Lung (tissue), 12 donors: Measurements from ENCODE around the gene RPP14. TPM values are rescaled to one million over a fixed set of nuclear protein-coding genes. Genes with fewer than 3 reads are reported as not detected.
A peak's percentile ranks its signal among the peaks of the same experiment; 100 is the strongest.

Experiments
- ATAC-seq: fragments of 200-7000 bp; cut with Tn5 transposase; one replicate; pipeline ENCODE4 v1.9.1; 2020; ENCODE audit warnings: moderate number of reproducible peaks; ENCODE audit not compliant: insufficient read depth, low FRiP score
- DNase-seq, 3 donors: peaks; one replicate each; pipeline ENCODE4 v3.0.0-alpha.2; 2013 to 2017
- H3K27ac ChIP-seq, 2 donors: one replicate each; pipeline ENCODE4 v1.5.1; 2013; ENCODE audit warnings: mild to moderate bottlenecking in 2 of 2, moderate library complexity in 2 of 2, control low read depth in 1 of 2, inconsistent platforms in 1 of 2, low read depth in 1 of 2, low read length in 1 of 2
- H3K27me3 ChIP-seq, 3 donors: one replicate each; pipeline ENCODE4 v1.5.1; 2013; ENCODE audit warnings: low read length in 2 of 3; ENCODE audit not compliant: control insufficient read depth in 3 of 3, insufficient read depth in 3 of 3
- H3K36me3 ChIP-seq, 4 donors: one replicate each; pipeline ENCODE4 v1.5.1; 2013; ENCODE audit warnings: low read length in 4 of 4, mild to moderate bottlenecking in 1 of 4, moderate library complexity in 1 of 4; ENCODE audit not compliant: control insufficient read depth in 4 of 4, insufficient read depth in 4 of 4
- H3K4me1 ChIP-seq, 5 donors: one replicate each; pipeline ENCODE4 v1.5.1; 2013; ENCODE audit warnings: low read length in 5 of 5, mild to moderate bottlenecking in 2 of 5, moderate library complexity in 1 of 5; ENCODE audit not compliant: control insufficient read depth in 5 of 5, insufficient read depth in 5 of 5
- H3K4me3 ChIP-seq: one replicate; pipeline ENCODE4 v1.5.1; 2013; ENCODE audit warnings: mild to moderate bottlenecking, control low read depth, moderate library complexity
- H3K9ac ChIP-seq, 2 donors: one replicate each; pipeline ENCODE4 v1.5.1; 2013; ENCODE audit warnings: low read length in 2 of 2, control low read depth in 1 of 2; ENCODE audit not compliant: insufficient read depth in 1 of 2
- H3K9me3 ChIP-seq, 4 donors: one replicate each; pipeline ENCODE4 v1.5.1; 2013; ENCODE audit warnings: low read length in 3 of 4, mild to moderate bottlenecking in 1 of 4, moderate library complexity in 1 of 4; ENCODE audit not compliant: control insufficient read depth in 4 of 4, insufficient read depth in 3 of 4
- WGBS, 2 donors: extraction: QIAGEN DNeasy Blood & Tissue Kit; methylation state at CpG; one replicate each; pipeline ENCODE4 v1.1.7; 2013; 5-methylcytosine and 5-hydroxymethylcytosine counted together
- polyA plus RNA-seq, 2 donors: library from polyadenylated mRNA; stranded (reverse); fragments of 200-250 nt; gene quantifications; one replicate each; pipeline ENCODE4 v1.2.1, GENCODE V29; 2013
- total RNA-seq, 2 donors: library from RNA; depleted of rRNA in 1 of 2; stranded (reverse); fragments of >200 nt in 1 of 2; gene quantifications; one replicate each; pipeline ENCODE4 v1.2.1, GENCODE V29; 2014 to 2021
- TF ChIP-seq, protein P1 (sequence below): IDR thresholded peaks from 2 replicates; pipeline ENCODE4 v1.5.1; 2012; ENCODE audit warnings: mild to moderate bottlenecking; ENCODE audit errors: control extremely low read depth, extremely low read depth
- donor health status: control.
- donor health status: control.
- donor health status: Bipolar disorder and iron deficiency.
- donor health status: healthy.
- donor health status: DM: yes; HTN: yes; CAD: no.

The RPP14 gene
- total and polyA plus RNA-seq, 4 donors: 6.8 to 14.2 (median 10.8) TPM

DNA sequence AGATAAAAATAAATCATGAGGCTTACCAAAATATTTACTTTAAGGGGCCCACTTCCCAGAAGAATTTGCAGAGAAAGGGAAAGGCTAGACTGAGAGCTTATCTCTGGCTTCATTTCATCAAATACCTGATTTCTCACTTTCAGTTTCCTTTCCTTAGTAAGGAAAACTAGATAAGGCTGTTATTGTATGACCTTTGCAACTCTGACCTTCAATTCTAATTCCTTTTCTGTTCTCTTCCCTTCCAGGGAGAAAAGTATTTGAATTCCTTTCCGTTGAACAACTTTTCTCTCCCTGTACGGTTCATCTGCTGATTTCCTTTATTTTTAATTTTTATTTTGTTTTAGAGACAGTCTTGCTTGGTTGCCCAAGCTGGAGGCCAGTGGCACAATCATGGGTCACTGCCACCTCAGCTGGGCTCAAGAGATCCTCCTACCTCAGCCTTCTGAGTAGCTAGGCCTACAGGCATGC, 19.5 kb downstream of the RPP14 start:
- WGBS, 2 donors: 47 to 48% methylated on average over 2 of the region's 2 CpGs
- H3K27me3 ChIP-seq: no peaks in the 10 kb centered on the region
- TF ChIP-seq, protein P1, sequence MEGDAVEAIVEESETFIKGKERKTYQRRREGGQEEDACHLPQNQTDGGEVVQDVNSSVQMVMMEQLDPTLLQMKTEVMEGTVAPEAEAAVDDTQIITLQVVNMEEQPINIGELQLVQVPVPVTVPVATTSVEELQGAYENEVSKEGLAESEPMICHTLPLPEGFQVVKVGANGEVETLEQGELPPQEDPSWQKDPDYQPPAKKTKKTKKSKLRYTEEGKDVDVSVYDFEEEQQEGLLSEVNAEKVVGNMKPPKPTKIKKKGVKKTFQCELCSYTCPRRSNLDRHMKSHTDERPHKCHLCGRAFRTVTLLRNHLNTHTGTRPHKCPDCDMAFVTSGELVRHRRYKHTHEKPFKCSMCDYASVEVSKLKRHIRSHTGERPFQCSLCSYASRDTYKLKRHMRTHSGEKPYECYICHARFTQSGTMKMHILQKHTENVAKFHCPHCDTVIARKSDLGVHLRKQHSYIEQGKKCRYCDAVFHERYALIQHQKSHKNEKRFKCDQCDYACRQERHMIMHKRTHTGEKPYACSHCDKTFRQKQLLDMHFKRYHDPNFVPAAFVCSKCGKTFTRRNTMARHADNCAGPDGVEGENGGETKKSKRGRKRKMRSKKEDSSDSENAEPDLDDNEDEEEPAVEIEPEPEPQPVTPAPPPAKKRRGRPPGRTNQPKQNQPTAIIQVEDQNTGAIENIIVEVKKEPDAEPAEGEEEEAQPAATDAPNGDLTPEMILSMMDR: no peak
- H3K4me3 ChIP-seq: no peak overlapping the region
- no peak overlapping the region for H3K9ac ChIP-seq
- ATAC-seq: no peak
- H3K36me3 ChIP-seq: peaks cover 0 to 5% (median 0%) of the 10 kb centered on the region in 4 donors
- DNase-seq: peak in 2 of 3 donors; percentile 21 to 31
- peak overlapping the region in 1 of 2 donors; percentile 65 for H3K27ac ChIP-seq
- H3K4me1 ChIP-seq: peaks cover 3 to 7% (median 6%) of the 10 kb centered on the region in 5 donors
- no peaks in the 10 kb centered on the region for H3K9me3 ChIP-seq

DNA sequence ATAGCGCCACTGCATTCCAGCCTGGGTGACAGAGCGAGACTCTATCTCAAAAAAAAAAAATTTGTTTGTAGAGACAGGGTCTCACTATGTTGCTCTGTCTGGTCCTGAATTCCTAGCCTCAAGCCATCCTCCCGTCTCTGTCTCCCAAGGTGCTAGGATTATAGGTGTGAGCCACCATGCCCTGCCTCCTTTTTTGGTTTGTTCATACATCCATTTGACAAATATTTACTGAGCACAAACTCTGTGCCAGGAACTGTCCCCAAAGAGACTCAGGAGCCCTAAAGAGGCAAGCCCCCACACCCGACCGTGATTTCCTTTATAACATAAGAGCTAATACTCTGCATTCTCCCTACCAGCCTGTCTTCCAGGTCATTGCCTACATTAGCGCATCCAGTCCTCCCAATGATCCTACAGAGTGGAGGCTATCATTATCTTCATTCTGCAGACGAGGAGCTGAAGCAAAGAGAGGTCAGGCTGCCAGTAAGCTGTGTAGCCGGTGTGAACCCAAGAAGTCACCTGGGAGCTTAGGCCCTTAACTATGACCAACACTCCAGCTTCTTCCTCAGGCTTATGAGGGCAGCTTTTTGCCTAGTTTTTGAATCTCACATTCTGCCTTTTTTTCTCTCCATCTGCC, 20.3 kb downstream of the RPP14 start:
- H3K36me3 ChIP-seq: peaks cover 0 to 2% (median 0%) of the 10 kb centered on the region in 4 donors

DNA sequence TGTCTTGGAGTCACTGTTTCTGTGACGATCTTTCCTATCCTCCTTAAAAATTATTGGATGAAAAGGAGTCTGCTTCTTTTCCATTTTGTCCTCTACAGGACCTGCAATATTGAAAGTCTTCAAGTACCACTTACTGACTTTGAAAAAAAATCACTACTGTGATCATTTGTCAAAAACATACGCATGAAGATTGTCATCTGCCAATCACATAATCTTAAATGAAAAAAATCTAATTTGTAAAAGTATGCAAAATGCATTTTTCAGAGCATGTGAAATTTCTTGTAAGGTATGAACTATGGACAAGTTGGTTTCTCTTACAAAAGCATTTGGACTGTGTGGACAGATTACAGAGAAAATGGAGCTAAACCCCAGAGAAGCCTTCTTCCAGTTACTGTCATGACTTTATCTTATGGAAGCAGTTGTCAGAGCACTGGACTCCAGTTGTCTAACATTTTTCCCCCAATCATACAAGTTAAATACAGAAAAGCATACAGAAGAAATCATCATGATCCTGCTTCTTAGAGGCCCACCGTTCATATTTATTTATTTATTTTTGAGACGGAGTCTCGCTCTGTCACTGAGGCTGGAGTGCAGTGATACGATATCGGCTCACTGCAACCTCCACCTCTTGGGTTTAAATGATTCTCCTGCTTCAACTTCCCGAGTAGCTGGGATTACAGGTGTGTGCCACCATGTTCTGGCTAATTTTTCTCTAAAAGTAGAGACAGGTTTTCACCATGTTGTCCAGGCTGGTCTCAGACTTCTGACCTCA, 23.3 kb downstream of the RPP14 start:
- H3K9me3 ChIP-seq: no peaks in the 10 kb centered on the region
- H3K27ac ChIP-seq: no peak overlapping the region
- no peaks in the 10 kb centered on the region for H3K36me3 ChIP-seq
- TF ChIP-seq, protein P1: no peak
- no peak overlapping the region for H3K9ac ChIP-seq
- H3K4me3 ChIP-seq: no peak overlapping the region
- no peaks in the 10 kb centered on the region for H3K27me3 ChIP-seq
- no peak for ATAC-seq
- H3K4me1 ChIP-seq: peaks cover 6 to 21% (median 7%) of the 10 kb centered on the region in 5 donors
- no peak for DNase-seq
- 91 to 93% methylated on average over 8 of the region's 8 CpGs for WGBS, 2 donors

More for the DNA sequence above, 20.3 kb downstream of the RPP14 start:
- H3K27me3 ChIP-seq: no peaks in the 10 kb centered on the region
- TF ChIP-seq, protein P1: no peak
- no peak for DNase-seq
- H3K9me3 ChIP-seq: no peaks in the 10 kb centered on the region
- no peak overlapping the region for H3K27ac ChIP-seq
- no peak overlapping the region for H3K4me3 ChIP-seq
- 92 to 94% methylated on average over 7 to 8 of the region's 8 CpGs for WGBS, 2 donors
- no peak for ATAC-seq
- no peak overlapping the region for H3K9ac ChIP-seq
- H3K4me1 ChIP-seq: peaks cover 3 to 7% (median 6%) of the 10 kb centered on the region in 5 donors
